ENCODE measurements around the gene C22orf39.

- TF ChIP-seq FOXJ3 (CRISPR knock-in tag; IDR thresholded peaks at IDR 0.05; ENCODE audit: borderline replicate concordance) = no peak
- no peak for TF ChIP-seq CTCF (IDR thresholded peaks at IDR 0.05)
These were observed 14.0 kb upstream of the C22orf39 start for GRCh38 chr22:19461506-19461905.
